GM18520 (cell line): ENCODE data around the gene HHAT.

Experiments
- ATAC-seq: cut with Tn5 transposase; IDR thresholded peaks from one replicate; pipeline ENCODE4 v1.9.1; 2021; ENCODE audit not compliant: unreplicated experiment

Gene HHAT

GRCh38 chr1:210531475-210532222, 202.9 kb downstream of the HHAT start:
- no peak for ATAC-seq

- ATAC-seq: no peak
Observed at GRCh38 chr1:210532223-210532598, 203.5 kb downstream of the HHAT start.

DNA sequence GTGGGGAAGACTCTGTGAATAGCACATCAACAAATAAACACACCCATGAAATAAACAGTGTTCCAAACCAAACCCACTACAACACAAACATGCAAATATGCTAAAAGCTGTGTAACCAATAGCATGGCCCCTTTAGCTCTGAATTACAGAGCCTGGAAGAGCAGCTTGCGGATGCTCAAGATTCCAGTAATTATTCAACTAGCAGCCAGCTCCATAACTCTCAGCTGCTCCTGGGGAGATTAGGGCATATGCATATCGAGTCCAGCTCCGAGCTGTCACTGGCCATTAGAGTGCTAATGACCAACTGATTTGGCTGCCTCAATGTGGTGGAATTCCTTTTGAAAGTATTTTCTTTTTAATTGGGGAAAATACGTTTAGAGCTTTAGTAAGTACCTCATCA, 207.1 kb downstream of the HHAT start:
- no peak for ATAC-seq

DNA sequence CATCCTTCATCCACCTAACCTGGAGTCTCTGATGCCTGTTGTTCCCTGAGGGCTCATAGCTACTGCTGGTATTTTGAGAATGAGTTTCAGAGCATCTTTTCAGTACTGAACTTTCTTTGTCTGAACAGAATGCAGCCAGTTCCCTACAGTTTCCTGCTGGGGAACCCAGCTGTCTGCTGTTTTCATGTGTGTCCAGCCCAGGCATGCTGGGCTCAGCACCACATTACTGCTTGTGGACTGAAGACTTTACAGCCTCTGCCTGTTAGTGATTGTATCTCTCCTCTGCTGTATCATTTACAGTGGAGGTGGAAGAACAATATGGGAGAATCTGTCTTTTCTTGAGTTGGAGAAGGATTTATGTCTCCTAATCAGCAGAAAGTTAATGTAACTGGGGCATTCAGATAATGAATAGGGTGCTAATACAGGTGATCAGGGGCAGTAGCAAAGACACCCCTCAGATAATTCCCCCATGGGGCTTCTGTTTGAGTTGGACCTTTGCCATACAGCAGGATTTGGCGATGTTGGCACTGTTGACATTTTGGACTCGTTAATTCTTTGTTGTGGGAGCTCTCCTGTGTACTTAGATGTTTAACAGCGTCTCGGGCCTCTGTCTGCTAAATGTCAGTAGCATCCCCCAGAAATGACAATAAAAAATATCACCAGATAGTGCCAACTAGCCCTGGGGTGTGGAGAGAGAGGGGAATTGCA, 207.7 kb downstream of the HHAT start:
- ATAC-seq: no peak

GRCh38 chr1:210540288-210540687, 211.6 kb downstream of the HHAT start:
- ATAC-seq: no peak

GRCh38 chr1:210541680-210542358, 213.1 kb downstream of the HHAT start:
- ATAC-seq: no peak

DNA sequence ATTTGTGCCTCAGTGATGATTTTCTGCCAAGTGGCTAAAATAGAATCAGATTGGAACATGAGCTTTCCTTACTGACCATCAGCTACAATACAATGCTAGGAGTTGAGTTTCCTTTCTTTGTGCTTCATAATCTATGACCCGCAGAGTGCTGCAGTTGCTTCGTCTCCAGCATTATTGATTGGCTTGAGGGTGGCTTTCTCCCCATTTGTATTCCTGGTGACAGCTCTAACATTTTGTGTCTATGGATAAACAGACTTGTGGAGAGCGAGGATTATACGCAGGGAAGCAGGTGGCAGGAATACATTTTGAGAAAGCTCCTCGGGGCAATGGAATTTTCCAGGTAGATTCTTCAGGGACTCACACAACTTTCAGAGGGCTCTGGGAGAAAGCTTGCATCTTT, 223.2 kb downstream of the HHAT start:
- ATAC-seq: no peak

DNA sequence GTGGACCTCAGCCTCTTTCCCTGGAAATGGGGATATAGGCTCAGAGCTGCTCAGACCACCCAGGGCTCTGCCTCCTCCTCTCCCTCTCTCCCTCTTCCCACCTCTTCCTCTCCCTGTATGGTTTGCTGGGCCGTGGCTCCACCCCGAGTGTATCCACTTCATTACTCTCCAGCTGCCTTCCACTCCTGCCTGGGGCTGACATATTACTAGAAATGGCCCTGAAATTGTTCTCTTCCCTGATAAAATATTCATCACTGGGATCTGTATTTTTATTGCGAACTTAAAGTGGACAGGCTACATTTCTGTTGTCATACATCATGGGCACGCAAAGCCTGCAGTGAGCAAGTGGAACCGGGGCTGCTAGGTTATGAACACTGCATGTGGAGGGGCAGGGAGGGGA, 225.0 kb downstream of the HHAT start:
- ATAC-seq: no peak

GRCh38 chr1:210554382-210554781, 225.7 kb downstream of the HHAT start:
- ATAC-seq: no peak

- no peak for ATAC-seq
Observed at GRCh38 chr1:210556475-210556874, 227.8 kb downstream of the HHAT start.

DNA sequence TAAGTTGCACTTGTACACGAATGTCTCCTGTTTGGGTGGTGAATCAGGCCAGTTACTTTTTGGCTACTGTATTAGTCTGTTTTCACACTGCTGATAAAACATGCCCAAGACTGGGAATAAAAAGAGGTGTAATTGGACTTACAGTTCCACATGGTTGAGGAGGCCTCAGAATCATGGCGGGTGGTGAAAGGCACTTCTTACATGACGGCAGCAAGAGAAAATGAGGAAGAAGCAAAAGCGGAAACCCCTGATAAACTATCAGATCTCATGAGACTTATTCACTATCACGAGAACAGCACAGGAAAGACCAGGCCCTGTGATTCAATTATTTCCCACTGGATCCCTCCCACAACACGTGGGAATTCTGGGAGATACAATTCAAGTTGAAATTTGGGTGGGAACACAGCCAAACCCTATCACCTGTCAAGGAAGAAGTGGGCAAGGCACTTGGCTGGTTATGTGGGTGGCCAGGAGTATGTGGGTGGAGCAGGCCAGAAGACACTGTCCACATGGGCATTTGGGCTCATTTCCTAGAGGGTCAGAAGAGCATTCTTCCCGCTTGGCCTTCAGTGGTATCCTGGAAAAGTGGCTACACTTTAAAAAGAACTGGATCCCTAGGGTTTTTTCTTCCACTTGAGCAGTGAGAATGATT, 228.8 kb downstream of the HHAT start:
- ATAC-seq: no peak

DNA sequence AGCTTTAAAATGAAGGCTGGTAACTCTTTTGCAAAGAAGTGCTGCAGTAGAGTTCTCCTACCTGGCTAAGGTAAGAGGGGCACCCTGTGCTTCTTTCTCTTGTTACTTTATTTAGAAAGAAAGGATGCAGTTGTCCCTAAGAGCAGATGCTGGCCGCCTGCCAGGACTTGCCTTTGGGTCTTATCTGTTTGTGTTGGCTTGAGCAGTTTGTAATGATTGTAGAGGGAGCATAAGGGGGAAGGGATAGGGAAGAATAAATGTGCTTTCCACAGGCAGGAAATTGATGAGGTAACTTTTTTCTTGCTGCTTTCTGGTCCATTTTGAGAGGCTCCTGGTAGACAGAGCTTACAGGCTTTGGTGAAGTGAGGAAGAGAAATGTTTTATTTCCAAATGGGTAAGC, 229.6 kb downstream of the HHAT start:
- no peak for ATAC-seq

DNA sequence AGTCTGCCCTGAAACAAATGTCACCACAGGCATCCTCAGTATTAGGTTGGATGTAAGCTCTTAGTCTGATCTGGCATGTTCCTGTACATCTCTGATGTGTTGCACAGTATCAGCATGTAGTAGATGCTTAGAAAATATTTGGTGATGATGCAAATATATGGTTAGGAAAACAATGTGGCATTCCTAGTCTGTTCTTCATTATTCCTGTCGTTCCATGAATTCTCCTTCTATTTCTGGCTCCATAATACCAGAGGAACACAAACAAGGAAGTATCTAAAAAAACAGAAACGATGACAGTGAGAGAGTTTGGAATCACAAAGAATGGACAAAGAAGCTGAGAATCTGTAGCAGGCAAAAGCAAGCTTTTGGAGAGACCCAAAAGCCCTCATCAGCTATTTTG, 236.6 kb downstream of the HHAT start:
- no peak for ATAC-seq

- ATAC-seq: no peak
Observed at GRCh38 chr1:210568631-210569030, 239.9 kb downstream of the HHAT start.

DNA sequence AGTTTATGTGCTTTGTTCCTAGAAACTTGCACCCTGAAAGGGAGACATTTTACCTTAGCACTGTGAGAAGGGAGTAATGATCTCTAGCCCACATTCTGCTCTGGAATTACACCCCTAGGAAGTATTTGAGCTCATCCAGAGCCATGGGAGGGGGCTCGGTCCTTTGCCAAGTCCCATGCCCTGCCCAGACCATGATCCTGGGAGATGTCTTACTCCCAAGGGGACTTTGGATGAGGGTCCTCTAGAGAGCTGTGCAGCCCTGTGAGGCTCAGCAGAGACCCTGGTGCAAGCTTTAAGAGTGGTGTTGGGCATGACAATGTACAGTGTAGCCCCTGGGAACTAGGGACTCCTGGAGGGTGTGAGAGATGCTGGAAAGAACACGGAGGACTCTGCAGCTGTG, 241.4 kb downstream of the HHAT start:
- ATAC-seq: no peak

- ATAC-seq: no peak
Observed at GRCh38 chr1:210571356-210572284, 242.9 kb downstream of the HHAT start.

DNA sequence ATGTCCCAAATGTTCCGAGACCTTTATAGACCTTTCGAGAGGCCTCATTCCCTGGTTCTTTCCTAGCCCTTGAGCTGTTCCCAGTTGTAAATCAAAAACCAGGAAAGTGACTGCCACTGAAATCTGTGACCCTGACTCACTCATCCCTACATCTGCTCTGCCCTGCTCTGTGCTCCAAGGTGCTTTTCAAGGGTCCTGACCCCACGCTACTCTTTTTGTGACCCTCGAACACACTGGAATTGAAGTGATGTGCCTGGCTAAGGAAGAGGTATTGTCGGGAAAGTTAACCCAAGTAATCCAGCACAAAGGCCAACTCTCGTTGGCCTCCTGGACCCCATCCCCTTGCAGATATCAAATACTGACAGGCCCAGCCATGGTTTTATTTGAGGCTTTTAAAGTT, 244.4 kb downstream of the HHAT start:
- ATAC-seq: no peak

DNA sequence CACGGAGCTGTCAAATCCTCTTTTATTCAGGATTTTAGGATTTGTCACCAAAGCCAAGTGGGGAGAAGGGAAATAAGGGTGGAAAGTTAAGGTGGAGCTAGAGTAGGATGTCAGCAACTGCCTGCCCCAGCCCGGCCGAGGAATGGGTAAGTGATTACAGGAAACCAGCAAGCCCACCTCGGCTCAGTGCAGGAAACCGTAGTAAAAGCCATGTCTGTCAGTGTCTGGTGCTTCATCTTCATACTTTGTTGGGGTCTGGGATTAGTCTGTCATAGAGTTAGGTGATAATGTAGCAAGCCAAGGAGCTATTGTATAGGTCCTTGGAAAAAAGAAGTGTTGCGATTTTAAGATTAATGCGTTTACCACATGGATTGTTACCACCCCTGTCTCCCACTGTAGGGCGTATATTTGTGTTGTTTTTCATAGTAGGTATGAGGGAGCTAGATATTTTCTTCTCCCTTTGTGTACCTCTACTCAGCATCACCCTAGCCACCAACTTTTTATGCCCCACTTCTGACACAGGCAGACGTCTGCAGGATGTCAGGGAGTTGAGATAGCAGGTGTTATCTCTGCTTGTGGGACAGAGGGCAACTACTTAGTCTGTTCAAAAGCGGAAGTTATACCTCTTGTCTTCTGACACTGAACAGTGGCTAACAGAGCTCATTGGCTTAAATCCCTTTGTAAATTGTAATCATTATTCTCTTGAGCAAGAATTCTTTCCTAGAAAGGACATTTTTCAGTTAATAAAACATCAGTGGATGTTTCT, 253.7 kb downstream of the HHAT start:
- no peak for ATAC-seq

GRCh38 chr1:210584439-210585113, 255.9 kb downstream of the HHAT start:
- ATAC-seq: no peak
